NCI-H446 treated with DMSO at 0.1 percent for 48 hours (cell line): Measurements from ENCODE around the gene CRAMP1.
"Not testable (repeated sequence)": the region's sequence is repeated elsewhere in the genome, so short reads cannot be mapped to it uniquely, and the experiment has no call there.

ENCODE experiments used
- DNase-seq: peaks from one replicate; lab custom pipeline; 2025; lab: John Stamatoyannopoulos, UW

Gene CRAMP1

DNA sequence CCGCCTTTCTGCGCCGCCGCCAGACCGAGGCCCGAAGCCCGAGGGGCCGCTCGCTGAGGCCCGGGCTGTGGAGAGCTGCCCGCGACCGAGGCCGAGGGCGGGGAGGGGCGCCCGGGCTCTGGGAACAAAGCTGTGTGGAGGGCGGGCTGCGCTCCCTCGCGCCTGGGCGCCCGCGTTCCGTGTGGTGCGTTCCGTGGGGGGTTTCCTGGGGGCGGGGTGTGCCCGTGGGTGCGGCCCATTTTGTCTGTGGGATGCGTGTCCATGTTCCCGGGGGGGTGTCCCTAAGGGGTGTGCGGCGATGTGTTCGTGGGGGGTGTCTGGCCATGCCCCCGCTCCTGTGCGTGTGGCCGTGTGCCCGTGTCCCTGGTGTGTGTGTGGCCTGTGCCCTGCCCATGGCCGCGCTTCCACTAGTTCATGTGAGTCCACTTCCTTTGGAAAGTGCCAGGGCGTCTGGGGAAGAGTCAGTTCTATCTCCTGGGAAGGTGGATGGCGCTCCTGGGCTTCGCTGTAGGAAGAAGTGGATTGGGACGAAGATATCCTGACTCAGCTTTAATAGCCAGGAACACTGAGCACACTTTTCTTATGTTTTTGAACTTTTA lies 66.4 kb downstream of the CRAMP1 start:
- no peak for DNase-seq

DNA sequence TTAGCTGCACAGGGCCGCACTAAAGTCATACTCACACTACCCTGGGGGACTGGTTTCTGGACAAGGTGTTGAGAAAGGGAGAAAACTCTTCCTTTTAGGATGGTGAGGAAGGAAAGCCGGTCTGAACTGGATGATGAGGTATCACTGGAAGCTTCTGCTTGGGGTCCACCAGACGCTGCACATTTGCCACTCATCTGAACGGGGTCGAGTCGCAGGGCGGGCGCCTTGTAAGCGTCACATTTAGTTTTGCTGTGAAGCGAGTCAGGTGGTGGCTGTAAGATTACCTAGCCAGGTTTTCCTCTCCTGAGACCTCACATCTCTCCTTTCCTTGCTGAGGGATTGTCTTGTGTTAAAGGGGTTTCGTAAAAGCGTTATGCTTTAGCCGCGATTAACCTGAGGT lies 68.2 kb downstream of the CRAMP1 start:
- no peak for DNase-seq

DNA sequence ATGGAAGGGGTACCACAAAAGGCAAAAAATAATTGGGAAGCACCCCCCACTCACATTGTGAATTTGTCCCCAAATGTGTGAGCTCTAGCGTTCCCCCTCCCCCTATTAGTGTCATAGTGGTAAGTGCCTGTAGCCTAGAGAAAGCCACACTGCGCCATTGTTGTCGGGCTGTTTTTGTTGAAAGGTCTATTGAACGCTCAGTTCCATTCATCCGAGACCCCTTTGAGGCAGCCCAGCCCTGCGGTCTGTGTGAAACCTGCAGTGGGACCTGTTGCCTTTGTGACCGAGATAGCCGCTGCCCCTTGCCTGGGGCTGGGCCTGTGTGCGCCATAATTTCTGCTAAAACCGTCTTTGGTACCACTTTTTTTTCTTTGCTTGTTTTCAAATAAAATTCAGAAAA lies 68.9 kb downstream of the CRAMP1 start:
- DNase-seq = no peak

DNA sequence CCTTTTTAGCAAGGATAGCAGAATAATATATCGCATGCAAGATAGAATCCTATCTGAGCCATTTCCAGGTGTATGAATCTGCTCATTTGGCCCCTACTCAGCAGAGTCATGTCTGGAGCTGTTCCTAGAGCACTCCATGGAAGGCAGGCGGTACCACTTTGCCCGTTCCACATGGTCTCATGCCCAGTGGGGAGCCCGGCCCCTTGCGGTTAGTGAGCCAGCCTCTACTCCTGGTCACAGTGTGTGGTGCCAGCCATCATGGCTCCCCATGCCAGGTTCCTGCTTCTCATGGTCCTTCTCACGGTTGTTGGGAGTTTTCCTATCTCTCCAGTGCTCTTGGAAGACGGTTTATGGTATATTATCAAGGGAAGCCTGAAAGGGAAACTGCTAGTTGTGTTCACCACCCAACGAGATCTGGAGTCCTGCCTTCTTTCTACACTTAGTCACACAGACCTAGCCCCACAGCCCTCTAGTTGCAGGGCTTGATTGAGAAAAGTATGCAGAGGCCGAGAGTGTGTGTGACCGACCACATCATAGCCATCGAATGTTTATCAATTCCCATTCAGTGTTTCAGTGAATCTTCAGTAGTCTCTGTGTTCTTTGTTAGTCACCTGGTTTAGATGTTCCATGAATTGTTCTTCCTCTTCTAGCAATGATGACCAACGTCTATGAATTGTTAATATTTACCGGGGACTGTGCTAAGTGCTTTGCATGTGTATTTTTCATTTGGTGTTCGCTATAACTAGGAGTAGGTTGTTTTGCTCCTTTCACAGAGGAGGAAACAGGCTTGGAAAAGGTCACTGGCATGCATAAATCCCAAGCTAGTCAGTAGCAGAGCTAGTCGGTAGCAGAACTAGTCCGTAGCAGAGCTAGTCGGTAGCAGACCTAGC lies 75.5 kb downstream of the CRAMP1 start:
- no peak for DNase-seq

DNA sequence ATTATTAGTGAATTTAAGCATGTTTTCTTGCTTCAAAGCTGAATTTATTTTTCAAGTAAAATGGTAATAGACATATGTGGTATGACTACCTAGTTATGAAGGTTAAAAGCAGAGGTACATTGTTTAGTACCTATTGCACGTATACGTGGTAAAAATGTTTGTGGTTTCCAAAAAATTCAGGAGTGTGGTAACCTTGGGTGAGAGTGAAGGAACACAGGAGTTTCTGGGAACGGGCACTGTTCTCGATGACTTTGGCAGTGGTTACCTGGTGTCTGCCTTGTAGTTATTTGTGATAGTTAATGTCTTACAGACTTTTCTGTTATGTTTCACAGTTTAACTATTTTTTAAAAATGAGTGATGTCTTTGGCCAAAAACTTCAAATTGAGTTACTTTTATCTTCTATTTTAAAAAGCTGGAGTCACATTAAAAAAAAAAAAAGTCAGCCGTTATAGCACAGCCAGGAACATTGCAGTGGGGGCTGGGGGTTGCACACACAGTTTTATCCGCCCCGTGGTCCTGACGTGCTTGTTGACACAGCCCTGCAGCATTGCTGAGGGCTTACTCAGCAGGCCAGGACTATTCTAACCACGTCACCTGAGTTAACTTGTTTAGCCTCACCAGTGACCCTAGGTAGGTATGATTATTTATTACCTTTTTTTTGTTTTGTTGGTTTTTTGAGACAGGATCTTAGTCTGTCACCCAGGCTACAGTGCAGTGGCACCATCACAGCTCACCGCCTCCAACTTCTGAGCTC lies 76.8 kb downstream of the CRAMP1 start:
- no peak for DNase-seq

DNA sequence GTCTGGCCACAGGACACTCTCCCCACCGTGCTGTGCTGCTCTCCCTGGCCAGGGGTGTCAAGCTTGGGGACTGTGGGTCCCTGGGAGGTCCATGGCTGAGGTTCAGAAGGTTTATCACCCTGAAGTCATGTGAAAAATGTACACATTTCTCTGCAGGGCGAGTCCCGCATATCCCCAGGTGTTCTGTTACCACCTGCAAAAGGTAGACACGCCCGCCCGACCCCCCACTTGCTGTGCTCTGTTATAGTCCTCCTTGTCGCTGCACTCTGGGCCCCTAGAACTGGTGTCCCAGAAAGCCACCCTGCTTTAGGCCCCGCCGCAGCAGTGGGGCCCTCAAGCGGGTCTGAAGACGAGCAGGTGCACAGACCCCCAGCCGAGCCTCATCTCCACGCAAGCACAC lies 77.7 kb downstream of the CRAMP1 start:
- no peak for DNase-seq

DNA sequence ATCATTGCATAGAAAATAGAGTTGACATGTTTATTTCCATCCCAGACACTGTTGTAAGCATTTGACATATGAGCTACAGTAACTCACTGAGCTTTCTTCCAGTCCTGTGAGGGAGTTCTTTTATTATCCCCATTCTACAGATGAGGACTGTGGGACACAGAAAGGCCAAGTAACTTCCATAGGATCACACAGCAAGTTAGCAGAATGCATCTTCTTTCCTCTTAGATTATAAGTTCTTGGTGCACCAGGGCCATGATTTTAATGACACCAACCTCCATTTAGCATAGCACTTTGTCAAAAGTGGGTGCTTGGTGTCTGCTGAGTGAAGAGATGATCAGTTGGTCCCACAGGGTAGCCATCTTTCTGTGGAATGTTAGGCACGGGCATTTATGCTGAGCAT lies 78.7 kb downstream of the CRAMP1 start:
- DNase-seq = no peak

DNA sequence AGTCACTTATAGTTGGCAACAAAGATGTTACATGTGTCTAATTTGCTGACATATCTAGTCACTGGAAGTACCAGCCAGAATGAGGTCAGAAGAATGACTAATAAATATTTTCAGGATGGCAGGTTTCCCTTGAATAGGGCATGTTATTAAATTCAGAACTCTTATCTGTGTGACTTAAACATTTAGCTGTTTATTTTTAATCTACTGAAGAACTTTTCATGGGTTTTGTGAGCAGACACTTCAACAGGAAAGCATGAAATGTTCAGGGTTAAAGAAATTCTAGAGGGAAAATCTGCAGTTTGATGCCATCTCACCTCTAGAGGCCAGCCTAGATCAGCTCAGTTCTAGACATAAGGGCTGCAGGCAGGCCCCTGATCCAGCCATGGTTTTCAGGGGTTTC lies 79.1 kb downstream of the CRAMP1 start:
- DNase-seq = no peak

DNA sequence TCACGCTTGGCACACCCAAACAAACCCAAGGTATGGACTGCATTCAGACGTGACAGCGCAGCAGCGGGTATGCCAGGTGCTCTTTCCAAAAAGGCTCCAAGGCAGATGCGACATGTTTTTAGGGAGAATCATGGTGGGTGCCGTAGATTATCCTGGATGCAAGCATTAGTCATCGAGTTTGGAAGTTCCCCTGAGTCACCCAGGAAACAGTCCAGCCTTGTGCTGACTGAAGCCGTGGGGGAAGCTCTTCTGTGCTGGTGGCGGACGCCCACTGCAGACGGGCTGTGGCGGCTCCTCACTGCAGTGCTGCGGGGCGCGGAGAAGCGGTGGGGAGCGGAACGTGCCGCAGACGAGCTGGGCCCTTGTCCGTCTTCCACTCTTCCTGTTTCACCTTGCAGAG lies 79.8 kb downstream of the CRAMP1 start:
- DNase-seq = no peak

DNA sequence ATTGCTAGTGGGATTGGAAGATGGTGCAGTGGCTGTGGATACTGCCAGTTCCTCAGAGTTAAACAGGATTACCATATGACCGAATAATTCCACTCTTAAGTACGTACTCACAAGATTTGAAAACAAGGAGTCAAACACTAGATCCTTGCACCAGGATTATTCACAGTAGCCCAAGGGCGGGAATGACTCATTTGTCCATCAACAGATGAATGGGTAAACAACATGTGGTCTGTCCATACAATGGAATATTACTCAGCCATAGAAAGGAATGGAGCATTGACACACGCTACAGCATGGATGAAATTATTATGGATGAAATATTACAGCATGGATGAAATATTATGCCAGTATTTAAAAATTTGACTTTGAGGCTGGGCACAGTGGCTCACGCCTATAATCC lies 84.7 kb downstream of the CRAMP1 start:
- no peak for DNase-seq

DNA sequence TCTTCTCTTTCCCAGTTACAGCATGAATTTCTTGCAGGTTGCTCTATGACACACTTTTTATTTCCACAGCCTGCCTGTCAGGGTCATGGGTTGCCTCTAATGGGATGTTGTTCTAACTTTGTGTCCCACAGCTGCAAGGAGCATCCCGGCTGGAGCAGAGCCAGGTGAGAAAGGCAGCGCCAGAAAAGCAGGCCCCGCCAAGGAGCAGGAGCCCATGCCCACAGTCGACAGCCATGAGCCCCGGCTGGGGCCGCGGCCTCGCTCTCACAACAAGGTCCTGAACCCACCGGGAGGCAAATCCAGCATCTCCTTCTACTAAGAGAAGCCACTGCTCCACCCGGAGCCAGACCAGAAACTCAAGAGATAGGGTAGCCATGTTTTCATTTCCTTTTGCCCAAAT lies 86.5 kb downstream of the CRAMP1 start:
- DNase-seq = no peak

DNA sequence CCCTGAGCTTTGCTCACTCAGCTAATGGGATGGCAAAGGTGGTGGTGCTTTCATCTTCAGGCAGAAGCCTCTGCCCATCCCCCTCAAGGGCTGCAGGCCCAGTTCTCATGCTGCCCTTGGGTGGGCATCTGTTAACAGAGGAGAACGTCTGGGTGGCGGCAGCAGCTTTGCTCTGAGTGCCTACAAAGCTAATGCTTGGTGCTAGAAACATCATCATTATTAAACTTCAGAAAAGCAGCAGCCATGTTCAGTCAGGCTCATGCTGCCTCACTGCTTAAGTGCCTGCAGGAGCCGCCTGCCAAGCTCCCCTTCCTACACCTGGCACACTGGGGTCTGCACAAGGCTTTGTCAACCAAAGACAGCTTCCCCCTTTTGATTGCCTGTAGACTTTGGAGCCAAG lies 88.1 kb downstream of the CRAMP1 start:
- DNase-seq = no peak

DNA sequence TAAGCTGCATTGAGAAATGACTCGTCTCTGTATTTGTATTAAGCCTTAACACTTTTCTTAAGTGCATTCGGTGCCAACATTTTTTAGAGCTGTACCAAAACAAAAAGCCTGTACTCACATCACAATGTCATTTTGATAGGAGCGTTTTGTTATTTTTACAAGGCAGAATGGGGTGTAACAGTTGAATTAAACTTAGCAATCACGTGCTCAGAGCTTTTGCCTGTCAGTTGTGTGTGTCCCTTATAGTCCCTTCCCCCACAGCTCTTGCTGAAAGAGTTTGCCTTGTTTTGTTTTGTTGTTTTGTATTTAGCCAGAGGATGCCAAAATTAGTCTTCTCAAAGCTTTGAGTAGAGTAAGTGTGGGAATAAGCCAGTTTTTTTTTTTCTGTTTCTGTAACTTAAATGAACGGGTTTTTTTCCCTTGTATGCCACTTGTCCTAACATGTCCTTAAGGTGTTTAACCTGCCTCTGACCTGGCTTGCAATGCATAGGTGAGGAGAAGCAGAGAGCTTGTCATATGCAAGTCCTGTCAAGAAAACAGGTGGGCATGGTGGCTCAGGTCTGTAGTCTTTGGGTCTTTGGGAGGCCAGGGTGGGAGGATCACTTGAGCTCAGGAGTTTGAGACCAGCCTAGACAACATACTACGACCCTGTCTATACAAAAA lies 89.2 kb downstream of the CRAMP1 start:
- DNase-seq = no peak

DNA sequence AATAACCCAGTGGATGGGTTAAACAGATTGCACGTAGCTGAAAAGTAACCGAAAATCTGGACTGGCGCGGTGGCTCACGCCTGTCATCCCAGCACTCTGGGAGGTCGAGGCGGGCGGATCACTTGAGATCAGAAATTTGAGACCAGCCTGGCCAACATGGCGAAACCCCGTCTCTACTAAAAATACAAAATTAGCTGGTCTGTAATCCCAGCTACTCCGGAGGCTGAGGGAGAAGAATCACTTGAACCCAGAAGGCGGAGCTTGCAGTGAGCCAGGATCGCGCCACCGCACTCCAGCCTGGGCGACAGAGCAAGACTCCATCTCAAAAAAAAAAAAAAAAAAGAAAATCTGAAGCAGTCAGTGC lies 93.1 kb downstream of the CRAMP1 start:
- not testable (repeated sequence) for DNase-seq

DNA sequence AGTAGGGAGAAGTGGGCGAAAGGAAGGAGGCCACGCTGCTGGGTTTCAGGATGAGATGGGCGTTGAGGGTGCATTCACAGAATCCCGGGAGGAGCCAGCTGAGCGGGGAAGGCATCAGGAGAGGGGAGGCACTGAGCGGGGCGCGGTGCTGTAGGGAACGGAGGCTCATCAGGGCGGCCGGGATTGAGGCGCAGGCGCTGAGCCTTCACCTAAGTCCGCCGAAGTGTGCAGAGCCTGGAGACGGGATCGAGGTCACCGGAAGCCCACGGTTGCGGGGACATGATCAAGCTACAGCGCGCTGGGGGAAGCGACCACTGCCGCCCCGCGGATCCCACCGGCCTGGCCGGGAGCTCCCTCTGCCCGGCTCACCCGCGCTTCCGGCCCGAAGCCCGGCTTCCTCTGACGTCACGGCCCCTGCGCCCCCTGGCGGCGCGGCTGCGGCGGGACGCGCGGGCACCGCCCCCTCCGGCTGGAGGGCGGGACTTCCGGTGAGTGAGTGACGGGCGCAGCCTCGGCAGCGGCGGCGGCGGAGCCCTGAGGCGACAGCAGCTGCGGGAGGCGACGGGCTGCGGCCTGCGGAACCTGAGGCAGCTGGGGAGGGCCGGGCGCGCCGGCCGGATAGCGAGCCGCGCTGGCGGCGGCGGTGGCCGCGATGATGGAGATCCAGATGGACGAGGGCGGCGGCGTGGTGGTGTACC lies 93.7 kb downstream of the CRAMP1 start, which contains the start of gene MAPK8IP3:
Gene MAPK8IP3, plus strand, starts transcription at position 508 of the 698 bp plus-strand sequence. Its CDS starts 145 bp downstream, at position 653.
- DNase-seq = peak; percentile 67

DNA sequence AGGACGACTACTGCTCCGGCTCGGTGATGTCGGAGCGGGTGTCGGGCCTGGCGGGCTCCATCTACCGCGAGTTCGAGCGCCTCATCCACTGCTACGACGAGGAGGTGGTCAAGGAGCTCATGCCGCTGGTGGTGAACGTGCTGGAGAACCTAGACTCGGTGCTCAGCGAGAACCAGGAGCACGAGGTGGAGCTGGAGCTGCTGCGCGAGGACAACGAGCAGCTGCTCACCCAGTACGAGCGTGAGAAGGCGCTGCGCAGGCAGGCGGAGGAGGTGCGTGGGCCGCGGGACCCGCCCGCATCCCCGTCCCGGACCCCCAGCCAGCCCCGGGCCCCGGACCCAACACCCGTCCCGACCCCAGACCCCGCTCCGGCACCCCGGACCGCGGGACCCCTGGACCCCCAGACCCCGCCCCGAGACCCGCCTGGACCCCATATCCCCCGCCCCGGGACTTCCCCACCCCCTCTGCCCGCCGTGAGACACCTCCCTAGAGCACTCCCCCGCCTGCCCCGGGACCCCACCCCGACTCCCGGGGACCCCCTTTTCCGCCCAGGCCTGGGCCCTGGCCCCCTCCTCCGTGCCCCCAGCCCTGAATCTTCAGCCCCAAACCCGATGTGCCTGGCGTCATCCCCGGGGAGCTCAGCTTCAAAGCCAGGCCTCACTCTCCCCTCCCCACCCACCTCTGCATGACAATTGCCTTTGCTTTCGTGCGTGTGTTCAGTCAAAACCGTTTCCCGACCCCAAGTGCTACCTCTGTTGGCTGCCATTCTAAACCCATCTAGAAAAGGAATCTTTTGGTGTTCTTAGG lies 94.4 kb downstream of the CRAMP1 start:
- no peak for DNase-seq

DNA sequence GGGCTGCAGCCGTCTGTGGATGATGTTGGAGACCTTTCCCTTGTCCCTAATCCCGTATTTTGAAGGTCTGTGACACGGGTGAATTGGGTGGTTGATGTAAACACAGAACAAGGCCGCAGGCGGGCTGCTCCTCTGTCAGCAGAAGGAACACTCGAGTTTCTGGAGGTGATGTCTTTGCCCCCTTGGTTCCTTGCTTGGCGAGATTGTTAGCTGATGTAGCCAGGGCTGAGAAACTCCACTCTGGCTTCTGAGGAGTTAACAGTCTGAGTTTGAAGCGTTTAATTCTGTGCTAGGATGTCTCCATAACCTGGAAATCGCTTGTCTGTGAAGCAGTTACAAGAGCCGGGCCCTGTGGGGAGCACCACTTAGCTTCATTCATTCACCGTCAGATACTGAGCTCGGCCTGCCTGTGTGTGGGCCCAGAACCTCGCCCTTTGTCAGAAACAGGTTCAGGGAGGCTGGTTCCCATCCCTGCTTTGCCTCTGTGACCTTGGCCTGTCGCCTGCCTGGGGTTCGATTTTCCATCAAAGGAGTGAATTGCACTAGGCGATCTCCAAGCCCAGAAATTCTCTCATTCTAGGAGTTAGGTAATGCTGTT lies 95.1 kb downstream of the CRAMP1 start:
- no peak for DNase-seq

DNA sequence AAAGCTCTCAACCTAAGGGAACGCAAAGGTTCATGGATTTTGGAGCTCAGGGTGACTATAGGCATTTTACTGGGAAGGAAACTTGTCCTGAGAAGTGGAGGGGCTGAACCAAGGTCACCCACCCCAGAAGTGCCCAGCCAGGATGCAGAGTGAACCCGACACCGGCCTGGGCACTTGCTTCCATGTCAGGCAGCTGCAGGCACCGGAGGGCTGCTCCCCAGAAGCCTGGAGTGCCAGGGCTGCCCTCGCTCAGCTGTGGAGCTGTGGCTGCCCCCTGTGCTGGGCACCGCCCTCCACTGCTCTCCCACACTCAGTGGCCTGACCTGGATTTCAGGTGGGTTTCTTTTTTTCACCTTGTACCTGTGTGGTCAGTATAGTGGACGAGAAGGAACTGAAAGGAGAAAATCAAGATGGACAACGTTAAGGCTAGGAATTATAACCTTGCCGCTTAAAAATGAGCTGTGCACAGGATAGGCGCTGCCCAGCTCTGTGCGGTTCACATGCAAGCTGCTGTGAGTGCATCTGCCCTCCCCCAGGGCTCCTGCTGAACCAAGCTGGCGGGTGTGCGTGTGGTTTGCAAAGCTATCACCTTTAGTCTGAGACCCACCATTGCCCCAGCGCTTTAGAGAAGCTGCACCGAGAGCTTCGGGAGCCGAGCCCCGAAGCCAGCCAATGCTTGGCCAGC lies 96.1 kb downstream of the CRAMP1 start:
- no peak for DNase-seq

DNA sequence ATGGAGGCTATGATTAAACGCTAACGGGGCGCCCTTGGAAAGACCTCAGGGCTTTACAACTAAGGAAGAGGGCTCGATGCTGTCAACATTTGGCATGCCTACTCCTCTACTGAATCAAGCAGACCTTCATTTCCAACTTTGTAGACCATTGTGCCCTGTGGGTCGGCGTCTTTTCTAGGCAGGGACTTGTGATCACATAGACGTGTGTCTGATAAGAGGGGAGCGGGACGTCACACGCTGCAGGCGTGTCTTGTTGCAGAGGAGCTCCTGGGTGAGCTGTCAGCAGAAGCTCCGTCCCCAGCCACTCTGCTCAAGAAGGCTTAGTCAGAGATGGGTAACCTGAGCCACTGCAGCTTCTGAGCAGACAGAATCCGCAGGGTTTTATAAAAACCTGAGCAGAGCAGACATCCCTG lies 96.6 kb downstream of the CRAMP1 start:
- DNase-seq = no peak

DNA sequence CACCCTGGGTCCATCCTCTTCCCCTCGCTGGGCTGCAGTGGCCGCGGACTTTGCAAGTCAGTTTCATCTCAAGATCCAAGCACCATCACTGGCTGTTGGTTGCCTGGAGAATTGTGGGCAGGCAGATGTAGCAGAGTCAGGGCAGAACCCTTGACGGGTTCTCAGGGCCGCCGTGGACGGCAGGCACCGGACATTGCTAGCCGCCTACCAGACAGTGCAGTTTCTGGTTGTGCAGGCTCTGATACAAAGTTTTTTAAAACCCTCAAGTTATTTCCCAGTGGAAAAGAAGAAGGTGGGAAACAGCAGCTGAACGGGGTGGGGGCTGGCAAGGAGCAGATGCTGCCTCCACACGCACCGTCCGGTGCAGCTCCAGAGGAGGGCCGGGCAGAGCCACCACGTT lies 97.2 kb downstream of the CRAMP1 start:
- DNase-seq = no peak
